GM19023 (cell line): ENCODE measurements around the gene CUBN.

Experiments used
- ATAC-seq: cut with Tn5 transposase; IDR thresholded peaks from one replicate; pipeline ENCODE4 v1.9.1; 2021; ENCODE audit warnings: mild to moderate bottlenecking, moderate library complexity; ENCODE audit not compliant: unreplicated experiment

Gene CUBN

DNA sequence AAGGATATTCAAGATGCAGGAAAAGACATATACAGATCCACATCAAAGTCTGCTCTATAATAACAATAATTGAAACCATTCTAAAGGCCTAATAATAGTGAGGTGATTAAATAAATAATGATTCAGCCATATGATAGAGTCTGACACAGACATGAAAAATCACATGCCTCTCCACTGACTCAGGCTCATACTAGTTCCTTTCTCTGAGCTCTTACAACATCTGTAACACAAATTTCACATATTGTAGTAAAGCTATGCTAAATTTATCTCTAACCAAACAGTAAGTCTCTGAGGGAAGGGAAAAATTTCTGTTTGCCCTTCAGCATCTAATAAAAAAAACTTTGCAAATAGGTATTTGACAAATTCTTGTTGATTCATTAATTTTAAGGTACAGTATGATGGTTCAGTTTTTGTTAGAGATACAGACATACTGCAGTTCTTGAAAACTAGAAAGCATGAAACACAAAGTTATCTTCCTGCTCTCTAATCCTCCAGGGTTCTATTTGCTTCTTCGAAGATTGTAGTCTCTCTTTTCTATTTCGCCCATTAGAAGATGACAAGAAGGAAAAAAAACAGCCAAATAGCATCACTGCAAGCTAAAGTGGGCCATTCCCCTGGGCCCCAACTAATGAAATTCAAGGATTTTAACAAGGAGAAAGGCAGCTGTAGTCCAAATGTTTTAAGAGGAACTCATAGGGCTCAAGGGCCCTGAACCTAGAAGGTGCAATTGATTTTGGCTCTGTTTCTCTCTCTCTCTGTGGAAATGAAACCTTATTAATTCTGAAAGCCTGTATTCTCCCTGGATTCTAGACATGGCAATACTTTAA, 53.9 kb downstream of the CUBN start:
- no peak for ATAC-seq

DNA sequence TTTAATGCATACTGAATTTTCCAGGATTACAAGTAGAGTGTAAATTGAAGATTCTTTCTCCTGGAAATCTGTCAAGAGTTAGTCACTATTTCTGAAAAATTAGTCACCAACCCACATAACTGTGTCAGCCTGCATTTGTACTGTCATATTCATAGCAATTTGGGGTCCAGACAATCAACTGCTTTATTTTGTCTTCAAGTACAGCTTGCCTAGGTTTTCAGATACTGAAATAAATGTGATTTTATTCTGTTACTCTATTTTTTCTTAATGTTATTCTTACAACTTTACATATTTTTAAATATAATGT, 55.1 kb downstream of the CUBN start:
- no peak for ATAC-seq

- no peak for ATAC-seq
These were observed 55.7 kb downstream of the CUBN start for GRCh38 chr10:17073725-17074540.

DNA sequence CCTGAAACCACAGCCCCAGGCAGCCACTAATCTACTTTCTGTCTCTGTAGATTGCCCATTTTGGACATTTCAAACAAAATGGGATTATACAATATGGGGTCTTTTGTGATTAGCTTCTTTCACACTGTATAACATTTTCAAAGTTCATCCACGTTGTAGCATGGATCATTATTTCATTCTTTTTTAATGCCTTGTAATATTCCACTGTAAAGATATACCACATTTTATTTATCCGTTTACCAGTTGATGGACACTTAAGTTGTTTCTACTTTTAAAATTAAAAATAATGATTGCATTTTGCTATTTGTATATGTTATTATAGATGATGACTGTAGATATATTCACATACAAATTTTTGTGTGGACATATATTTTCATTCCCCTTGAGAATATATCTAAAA, 60.7 kb downstream of the CUBN start:
- ATAC-seq, result no peak

GRCh38 chr10:17067376-17068264, 62.0 kb downstream of the CUBN start:
- no peak for ATAC-seq

- ATAC-seq, result no peak
These were observed 62.8 kb downstream of the CUBN start for GRCh38 chr10:17066807-17067206.

DNA sequence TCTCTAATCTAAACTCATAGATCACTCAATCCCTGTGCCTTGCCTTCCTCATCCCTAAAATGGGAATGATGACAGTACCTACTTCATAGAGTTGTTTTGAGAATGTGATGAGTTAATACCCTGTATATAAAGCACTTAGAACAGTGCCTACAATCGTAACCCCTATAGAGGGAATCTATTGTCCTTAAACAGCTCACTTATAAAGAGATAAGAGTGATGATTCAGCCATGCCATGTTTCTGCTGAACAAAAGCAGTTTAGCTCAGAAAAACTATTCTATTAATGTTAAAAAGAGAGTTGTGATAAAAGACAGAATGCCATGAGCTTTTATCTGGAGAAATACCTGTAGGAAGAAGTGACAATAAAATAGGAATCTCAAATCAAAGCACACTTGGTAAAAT, 63.6 kb downstream of the CUBN start:
- no peak for ATAC-seq

DNA sequence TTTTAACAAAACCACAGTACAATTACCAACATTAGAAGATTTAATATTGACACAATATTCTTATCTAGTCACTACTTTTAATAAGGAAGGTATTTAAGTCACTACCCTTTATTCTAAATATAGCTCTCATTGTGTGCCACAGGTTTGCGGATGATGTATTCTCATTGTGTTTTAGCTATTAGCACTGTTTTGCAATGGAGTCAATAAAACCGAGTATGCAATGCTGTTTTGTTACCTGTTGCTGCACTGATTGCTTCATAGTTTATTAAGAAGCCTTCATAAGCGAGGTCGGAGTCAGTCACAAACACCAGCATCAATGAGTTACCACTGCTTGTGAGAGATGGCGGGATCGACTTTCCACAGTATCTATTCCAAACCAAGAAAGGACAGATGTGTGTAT, 64.3 kb downstream of the CUBN start:
- no peak for ATAC-seq

GRCh38 chr10:17064435-17064834, 65.2 kb downstream of the CUBN start:
- ATAC-seq, result no peak

DNA sequence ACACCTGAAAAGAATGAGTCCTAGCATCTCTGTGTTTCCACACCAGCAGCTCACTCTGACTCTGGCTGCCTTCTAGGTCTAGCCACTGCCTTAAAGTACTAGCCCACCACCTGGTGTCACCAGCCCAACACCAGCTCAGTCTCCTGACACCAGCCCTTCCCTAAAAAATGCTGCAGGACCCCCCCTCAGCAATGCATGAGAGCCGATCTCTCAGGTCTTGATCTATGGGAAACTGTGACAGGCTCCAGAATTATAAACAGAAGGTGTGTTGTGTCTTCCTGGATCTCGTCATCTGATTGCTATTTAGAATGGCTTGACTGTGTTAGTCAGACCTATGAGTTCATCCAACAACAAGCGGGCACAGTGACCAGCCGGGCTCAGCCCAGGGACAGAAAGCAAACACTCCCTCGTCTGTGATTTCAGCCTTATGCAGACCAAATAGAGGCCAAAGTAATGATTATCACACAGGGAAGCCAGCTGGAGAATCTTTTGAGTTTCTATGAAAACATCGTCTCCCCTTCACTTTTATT, 66.6 kb downstream of the CUBN start:
- no peak for ATAC-seq

DNA sequence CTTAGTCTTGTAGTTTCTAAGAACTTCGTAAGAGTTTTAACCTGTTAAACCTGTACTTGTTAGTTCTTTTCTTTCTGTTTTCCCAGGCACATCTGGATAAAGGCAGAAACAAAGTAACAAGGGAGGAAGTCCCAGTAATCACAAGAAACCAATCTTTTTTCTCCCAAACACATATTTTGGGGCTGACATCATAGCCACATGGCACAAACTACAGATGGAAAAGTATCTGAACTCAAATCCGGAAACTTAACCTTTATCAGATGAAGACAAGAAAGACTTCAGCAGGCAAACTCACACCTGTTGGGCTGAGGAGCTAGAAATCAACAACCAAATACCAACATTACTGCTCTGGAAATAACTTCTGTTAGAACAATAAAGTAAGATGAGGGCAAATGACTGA, 67.1 kb downstream of the CUBN start:
- ATAC-seq, result no peak

GRCh38 chr10:17062009-17062408, 67.6 kb downstream of the CUBN start:
- ATAC-seq, result no peak

DNA sequence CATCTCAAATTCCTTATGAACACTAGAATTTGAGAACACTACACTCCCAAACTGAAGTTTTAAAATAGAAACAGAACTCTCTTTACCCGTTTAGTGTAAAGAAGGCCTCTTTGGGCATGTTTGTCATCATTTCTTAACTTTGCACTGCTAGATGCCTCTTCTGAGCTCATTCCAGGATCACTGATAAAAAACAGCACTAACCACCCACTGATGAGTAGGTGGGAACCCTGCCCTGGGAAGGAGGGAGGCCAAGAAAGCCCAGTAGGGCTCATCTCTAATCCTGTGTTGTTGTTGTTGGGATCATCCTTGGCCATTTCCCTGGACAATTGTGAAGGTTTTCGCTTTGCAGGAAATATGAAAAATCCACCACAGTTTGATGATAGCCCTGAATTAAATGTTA, 68.2 kb downstream of the CUBN start:
- ATAC-seq, result no peak

- ATAC-seq, result no peak
These were observed 69.3 kb downstream of the CUBN start for GRCh38 chr10:17060289-17060688.

DNA sequence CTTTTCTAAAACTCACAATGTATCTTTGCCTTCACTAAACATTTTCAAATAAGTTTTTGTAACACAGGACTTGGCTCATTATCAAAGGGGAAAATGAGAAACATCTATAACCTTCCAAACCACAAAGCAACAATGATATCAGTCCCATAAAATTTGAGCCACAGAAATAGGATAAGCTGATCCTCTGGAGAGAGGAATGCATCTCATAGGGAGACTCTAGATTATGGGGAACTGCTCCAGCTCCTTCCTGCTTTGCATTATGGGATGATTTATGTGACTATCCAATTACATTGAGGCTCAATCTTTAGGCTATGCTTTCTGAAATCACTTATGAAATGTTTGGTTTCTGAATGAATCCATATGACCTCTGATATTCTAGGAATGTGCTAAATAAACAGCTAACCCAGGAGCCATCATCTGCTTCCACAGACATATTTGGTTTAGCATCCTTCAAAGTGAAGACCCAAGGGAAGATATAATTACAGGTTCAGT, 70.4 kb downstream of the CUBN start:
- no peak for ATAC-seq

- ATAC-seq, result no peak
These were observed 71.5 kb downstream of the CUBN start for GRCh38 chr10:17058093-17058492.

DNA sequence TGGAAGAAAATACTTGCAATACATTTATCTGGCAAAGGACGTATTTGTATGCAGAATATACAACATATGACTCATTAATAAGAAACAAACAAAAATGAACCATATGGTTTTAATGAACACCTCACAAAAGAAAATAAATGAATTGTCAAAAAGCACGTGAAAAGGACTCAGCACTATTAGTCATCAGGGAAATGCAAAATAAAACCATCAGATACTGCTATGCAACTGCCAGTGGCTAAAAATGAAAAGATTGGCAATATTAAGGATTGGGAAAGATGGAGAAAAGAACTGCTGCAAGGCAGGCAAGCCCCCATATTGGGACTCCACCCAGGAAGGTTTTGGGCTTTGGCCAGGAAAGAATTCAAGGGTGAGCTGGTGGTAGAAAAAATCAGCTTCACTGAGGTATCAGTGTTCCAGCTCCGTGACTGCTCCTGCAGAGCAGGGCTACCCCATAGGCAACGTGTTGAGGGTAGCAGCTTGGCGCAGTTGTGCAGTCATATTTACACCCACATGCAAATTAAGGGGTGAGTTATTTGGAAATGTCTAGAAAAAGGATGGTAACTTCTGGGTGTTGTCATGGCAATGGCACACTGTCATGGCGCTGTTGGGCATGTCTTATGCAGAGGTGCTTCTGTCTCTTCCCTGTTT, 72.7 kb downstream of the CUBN start:
- ATAC-seq, result no peak

DNA sequence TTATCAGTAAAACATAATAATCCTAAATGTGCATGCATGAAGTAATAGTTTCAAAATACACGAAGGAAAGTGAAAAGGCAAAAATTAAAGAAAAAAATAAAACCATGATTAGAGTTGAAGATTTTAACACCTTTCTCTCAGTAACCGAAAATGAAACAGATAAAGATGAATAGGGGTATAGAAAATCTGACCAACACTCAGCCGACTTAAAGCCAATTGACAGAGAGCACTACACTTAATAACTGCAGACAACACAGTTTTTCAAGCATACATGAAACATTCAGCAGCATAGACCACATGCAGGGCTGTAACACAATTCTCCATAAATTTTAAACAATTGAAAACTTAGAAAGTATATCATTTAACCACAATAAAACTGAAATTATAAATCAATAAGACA, 76.1 kb downstream of the CUBN start:
- ATAC-seq, result no peak

- no peak for ATAC-seq
These were observed 76.5 kb downstream of the CUBN start for GRCh38 chr10:17053061-17053460.

DNA sequence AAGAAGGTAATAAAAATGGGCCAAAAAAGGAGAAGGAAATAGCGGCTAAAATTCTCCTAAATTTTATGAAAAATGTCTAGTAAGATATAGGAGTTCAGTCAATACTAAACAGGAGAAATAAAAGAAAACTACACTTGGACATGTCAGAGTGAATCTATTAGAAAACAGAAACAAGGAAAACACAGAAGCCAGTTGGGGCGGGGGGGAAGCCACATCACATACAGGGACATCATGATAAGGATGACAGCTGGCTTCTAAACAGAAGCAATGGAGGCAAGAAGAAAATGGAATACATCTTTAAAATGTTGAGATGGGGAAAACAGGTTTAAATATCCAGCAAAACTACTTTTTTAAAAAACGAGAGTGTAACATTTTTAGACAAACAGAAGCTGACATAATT, 77.8 kb downstream of the CUBN start:
- no peak for ATAC-seq

- ATAC-seq, result no peak
These were observed 80.4 kb downstream of the CUBN start for GRCh38 chr10:17049195-17049594.
